Measurements from ENCODE around the gene PFKP. TPM values are rescaled to one million over a fixed set of nuclear protein-coding genes. Genes with fewer than 3 reads are reported as not detected.

The PFKP gene
- total and polyA plus RNA-seq, 5 donors from 2014 or later: 43.1 to 103 (median 52.3) TPM

DNA sequence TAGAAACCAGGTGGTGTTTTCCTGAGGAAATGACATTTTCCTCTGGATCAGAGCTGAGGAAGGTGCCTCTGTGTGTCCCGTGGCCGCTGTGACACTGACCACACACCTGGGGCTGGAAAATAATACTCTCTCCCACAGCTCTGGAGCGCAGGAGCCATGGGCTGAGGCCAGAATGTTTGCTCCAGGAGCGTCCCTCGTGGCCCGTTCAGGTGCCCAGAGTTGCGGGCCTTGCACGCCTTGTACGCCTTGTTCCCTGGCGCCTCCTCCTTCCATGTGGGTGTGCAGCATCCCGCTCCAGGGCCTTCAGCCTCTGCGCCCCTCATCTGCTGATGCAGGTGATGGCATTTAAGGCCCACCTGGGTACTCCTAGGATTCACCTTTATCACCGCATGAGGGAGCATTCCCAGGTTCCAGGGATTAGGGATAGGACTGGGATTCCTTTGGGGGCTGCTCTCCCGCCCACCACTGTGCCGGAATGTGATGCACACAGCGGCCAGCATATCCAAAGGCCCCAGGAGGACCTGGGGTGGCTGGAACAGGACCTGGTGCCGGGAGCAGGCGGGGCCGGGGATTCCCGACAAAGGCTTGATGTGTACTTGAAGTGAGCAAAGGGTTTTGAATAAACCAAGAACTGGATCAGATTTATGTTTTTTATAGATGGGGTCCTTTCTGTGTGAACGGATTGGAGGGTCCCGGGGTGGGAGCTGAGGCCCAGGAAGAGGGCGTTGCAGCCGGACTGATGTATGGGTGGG, 61.2 kb downstream of the PFKP start:
- no peak overlapping the region for H3K4me3 Mint-ChIP-seq
- H3K9me3 Mint-ChIP-seq: peaks cover 0 to 2% (median 0%) of the 10 kb centered on the region in 7 donors
- no peak for ATAC-seq (ENCODE audit: low read depth in 2 of 2)
- H3K27ac Mint-ChIP-seq: no peak overlapping the region
- H3K36me3 ChIP-seq (ENCODE audit: control insufficient read depth, insufficient read depth, low read length): peaks cover 33% of the 10 kb centered on the region
- no peak for DNase-seq
- H3K27me3 Mint-ChIP-seq: no peaks in the 10 kb centered on the region
- no peaks in the 10 kb centered on the region for H3K27me3 ChIP-seq (ENCODE audit: control insufficient read depth, insufficient read depth, low read length)
- no peaks in the 10 kb centered on the region for H3K4me1 ChIP-seq (ENCODE audit: control insufficient read depth, insufficient read depth, low read length, poor library complexity, severe bottlenecking)
- no peaks in the 10 kb centered on the region for H3K4me1 Mint-ChIP-seq
- no peak overlapping the region for H3K4me3 ChIP-seq (ENCODE audit: low read depth, low read length)
- H3K27ac ChIP-seq (ENCODE audit: insufficient read depth, low read length, poor library complexity, severe bottlenecking): no peak overlapping the region
- H3K9me3 ChIP-seq (ENCODE audit: control insufficient read depth in 2 of 2, low read length in 2 of 2): no peaks in the 10 kb centered on the region
- H3K36me3 Mint-ChIP-seq: peaks cover 25% of the 10 kb centered on the region

DNA sequence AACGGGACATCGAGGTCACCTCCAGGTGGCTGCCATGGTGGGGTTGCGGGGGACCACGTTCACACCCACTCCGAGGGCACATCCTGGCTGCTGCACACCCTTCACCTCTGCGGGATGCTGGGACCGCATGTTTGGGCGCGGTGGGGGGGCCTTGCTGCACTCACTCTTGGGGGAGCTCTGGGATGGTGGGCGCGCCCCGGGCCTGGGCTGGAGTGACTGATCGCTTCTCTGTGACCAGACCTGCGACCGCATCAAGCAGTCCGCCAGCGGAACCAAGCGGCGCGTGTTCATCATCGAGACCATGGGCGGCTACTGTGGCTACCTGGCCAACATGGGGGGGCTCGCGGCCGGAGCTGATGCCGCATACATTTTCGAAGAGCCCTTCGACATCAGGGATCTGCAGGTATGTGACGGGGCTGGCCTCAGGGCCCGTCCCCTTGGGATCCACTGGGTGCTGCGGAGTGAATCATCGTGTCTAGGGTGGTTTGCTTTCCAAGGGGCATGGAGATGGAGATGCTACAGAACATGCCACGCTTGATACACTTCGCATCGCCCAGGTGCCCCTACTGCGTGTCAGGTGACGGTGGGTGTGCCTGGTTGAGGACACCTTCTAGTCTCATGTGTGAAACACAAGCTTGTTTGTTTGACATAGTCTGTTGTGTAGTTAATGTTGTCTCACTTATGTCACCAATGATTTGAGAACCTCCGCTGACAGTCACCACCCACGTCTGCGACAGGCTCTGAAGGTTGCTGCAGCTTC, 62.4 kb downstream of the PFKP start:
- H3K9me3 ChIP-seq (ENCODE audit: control insufficient read depth in 2 of 2, low read length in 2 of 2): no peaks in the 10 kb centered on the region
- H3K27me3 Mint-ChIP-seq: no peaks in the 10 kb centered on the region
- no peak overlapping the region for H3K4me3 Mint-ChIP-seq
- no peak overlapping the region for H3K27ac Mint-ChIP-seq
- no peaks in the 10 kb centered on the region for H3K4me1 Mint-ChIP-seq
- no peaks in the 10 kb centered on the region for H3K4me1 ChIP-seq (ENCODE audit: control insufficient read depth, insufficient read depth, low read length, poor library complexity, severe bottlenecking)
- H3K4me3 ChIP-seq (ENCODE audit: low read depth, low read length): no peak overlapping the region
- peaks cover 40% of the 10 kb centered on the region for H3K36me3 ChIP-seq (ENCODE audit: control insufficient read depth, insufficient read depth, low read length)
- H3K27me3 ChIP-seq (ENCODE audit: control insufficient read depth, insufficient read depth, low read length): no peaks in the 10 kb centered on the region
- H3K9me3 Mint-ChIP-seq: peaks cover 0 to 2% (median 0%) of the 10 kb centered on the region in 7 donors
- no peak for DNase-seq
- ATAC-seq (ENCODE audit: low read depth in 2 of 2): no peak
- peaks cover 34% of the 10 kb centered on the region for H3K36me3 Mint-ChIP-seq
- no peak overlapping the region for H3K27ac ChIP-seq (ENCODE audit: insufficient read depth, low read length, poor library complexity, severe bottlenecking)

GRCh38 chr10:3131098-3131497, 63.8 kb downstream of the PFKP start:
- Mint-ChIP-seq H3K4me1 (no peaks in the 10 kb centered on the region), H3K4me3 (no peak overlapping the region), H3K36me3 (peaks cover 39% of the 10 kb centered on the region), H3K9me3 (peaks cover 0 to 2% (median 0%) of the 10 kb centered on the region in 7 donors), H3K27me3 (no peaks in the 10 kb centered on the region), H3K27ac (no peak overlapping the region)
- DNase-seq (no peak), ATAC-seq (ENCODE audit: low read depth in 2 of 2) (no peak)
- no peaks in the 10 kb centered on the region for H3K9me3 ChIP-seq (ENCODE audit: control insufficient read depth in 2 of 2, low read length in 2 of 2)
- H3K36me3 ChIP-seq (ENCODE audit: control insufficient read depth, insufficient read depth, low read length): peaks cover 48% of the 10 kb centered on the region
- no peaks in the 10 kb centered on the region for H3K27me3 ChIP-seq (ENCODE audit: control insufficient read depth, insufficient read depth, low read length)
- H3K4me1 ChIP-seq (ENCODE audit: control insufficient read depth, insufficient read depth, low read length, poor library complexity, severe bottlenecking): no peaks in the 10 kb centered on the region
- H3K27ac ChIP-seq (ENCODE audit: insufficient read depth, low read length, poor library complexity, severe bottlenecking): no peak overlapping the region
- no peak overlapping the region for H3K4me3 ChIP-seq (ENCODE audit: low read depth, low read length)

DNA sequence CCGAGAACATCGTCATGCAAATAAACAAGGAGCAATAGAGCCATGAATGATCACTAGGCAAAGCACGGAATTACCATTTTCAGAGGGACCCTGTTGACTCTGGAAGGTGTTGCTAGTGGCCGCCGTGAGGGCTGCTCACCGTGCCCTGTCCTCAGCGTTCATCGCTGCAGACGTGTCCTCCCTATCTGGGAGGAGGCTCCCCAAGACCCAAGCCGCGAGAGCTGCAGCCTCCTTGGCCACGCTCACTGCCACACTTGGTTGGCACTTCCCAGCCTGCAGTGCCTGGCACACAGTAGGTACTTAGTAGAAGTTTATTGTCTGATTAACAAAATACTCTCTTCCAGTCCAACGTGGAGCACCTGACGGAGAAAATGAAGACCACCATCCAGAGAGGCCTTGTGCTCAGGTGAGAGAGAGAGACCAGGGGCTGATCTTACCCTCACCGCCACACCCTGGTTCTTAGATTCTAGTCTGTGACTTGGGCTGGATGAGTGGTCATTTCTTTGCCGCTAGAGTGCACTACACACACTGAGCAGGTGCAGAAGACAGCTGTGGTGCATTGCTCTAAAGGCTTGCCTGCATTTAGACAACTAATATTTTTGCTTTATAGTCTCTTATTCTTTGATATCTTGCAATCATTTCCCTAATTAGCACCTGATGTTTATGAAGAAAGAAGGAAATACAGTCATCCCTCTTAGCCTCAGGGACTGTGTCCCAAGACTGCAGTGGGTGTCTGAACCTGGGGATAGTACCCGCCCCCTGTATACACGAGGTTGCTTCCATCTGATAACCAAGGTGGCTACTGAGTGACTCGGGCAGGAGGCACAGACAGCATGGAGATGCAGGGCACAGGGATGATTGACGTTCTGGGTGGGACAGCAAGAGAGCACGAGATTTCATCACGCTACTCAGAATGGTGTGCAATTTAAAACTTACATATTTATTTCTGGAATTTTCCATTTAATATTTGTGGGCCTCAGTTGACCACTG, 65.0 kb downstream of the PFKP start:
- no peaks in the 10 kb centered on the region for H3K27me3 Mint-ChIP-seq
- ATAC-seq (ENCODE audit: low read depth in 2 of 2) (no peak), DNase-seq (no peak)
- no peak overlapping the region for H3K4me3 Mint-ChIP-seq
- no peak overlapping the region for H3K4me3 ChIP-seq (ENCODE audit: low read depth, low read length)
- H3K36me3 ChIP-seq (ENCODE audit: control insufficient read depth, insufficient read depth, low read length): peaks cover 60% of the 10 kb centered on the region
- H3K27ac ChIP-seq (ENCODE audit: insufficient read depth, low read length, poor library complexity, severe bottlenecking): no peak overlapping the region
- H3K36me3 Mint-ChIP-seq: peaks cover 48% of the 10 kb centered on the region
- no peaks in the 10 kb centered on the region for H3K4me1 Mint-ChIP-seq
- no peaks in the 10 kb centered on the region for H3K27me3 ChIP-seq (ENCODE audit: control insufficient read depth, insufficient read depth, low read length)
- no peaks in the 10 kb centered on the region for H3K9me3 ChIP-seq (ENCODE audit: control insufficient read depth in 2 of 2, low read length in 2 of 2)
- peak overlapping the region in 2 of 3 donors; percentile 15 to 71 for H3K27ac Mint-ChIP-seq
- peaks cover 0 to 2% (median 0%) of the 10 kb centered on the region in 7 donors for H3K9me3 Mint-ChIP-seq
- no peaks in the 10 kb centered on the region for H3K4me1 ChIP-seq (ENCODE audit: control insufficient read depth, insufficient read depth, low read length, poor library complexity, severe bottlenecking)

- no peaks in the 10 kb centered on the region for H3K9me3 ChIP-seq (ENCODE audit: control insufficient read depth in 2 of 2, low read length in 2 of 2)
- ATAC-seq (ENCODE audit: low read depth in 2 of 2): no peak
- Mint-ChIP-seq H3K4me3 (no peak overlapping the region), H3K36me3 (peaks cover 57% of the 10 kb centered on the region), H3K4me1 (no peaks in the 10 kb centered on the region), H3K9me3 (peaks cover 0 to 2% (median 0%) of the 10 kb centered on the region in 7 donors), H3K27ac (no peak overlapping the region), H3K27me3 (no peaks in the 10 kb centered on the region)
- no peak overlapping the region for H3K4me3 ChIP-seq (ENCODE audit: low read depth, low read length)
- no peak for DNase-seq
- H3K27ac ChIP-seq (ENCODE audit: insufficient read depth, low read length, poor library complexity, severe bottlenecking): no peak overlapping the region
- H3K4me1 ChIP-seq (ENCODE audit: control insufficient read depth, insufficient read depth, low read length, poor library complexity, severe bottlenecking): no peaks in the 10 kb centered on the region
- H3K27me3 ChIP-seq (ENCODE audit: control insufficient read depth, insufficient read depth, low read length): no peaks in the 10 kb centered on the region
- H3K36me3 ChIP-seq (ENCODE audit: control insufficient read depth, insufficient read depth, low read length): peaks cover 76% of the 10 kb centered on the region
Measured at GRCh38 chr10:3133948-3134347, 66.6 kb downstream of the PFKP start.

- no peak overlapping the region for H3K4me3 ChIP-seq (ENCODE audit: low read depth, low read length)
- H3K27ac ChIP-seq (ENCODE audit: insufficient read depth, low read length, poor library complexity, severe bottlenecking): no peak overlapping the region
- peaks cover 86% of the 10 kb centered on the region for H3K36me3 ChIP-seq (ENCODE audit: control insufficient read depth, insufficient read depth, low read length)
- H3K9me3 Mint-ChIP-seq: no peaks in the 10 kb centered on the region
- no peak for ATAC-seq (ENCODE audit: low read depth in 2 of 2)
- H3K36me3 Mint-ChIP-seq: peaks cover 65% of the 10 kb centered on the region
- H3K27me3 ChIP-seq (ENCODE audit: control insufficient read depth, insufficient read depth, low read length): no peaks in the 10 kb centered on the region
- H3K27me3 Mint-ChIP-seq: no peaks in the 10 kb centered on the region
- H3K9me3 ChIP-seq (ENCODE audit: control insufficient read depth in 2 of 2, low read length in 2 of 2): no peaks in the 10 kb centered on the region
- no peak for DNase-seq
- no peak overlapping the region for H3K4me3 Mint-ChIP-seq
- H3K4me1 ChIP-seq (ENCODE audit: control insufficient read depth, insufficient read depth, low read length, poor library complexity, severe bottlenecking): no peaks in the 10 kb centered on the region
- H3K27ac Mint-ChIP-seq: no peak overlapping the region
- H3K4me1 Mint-ChIP-seq: no peaks in the 10 kb centered on the region
Measured at GRCh38 chr10:3135006-3135405, 67.7 kb downstream of the PFKP start.

- H3K27ac Mint-ChIP-seq: no peak overlapping the region
- no peak overlapping the region for H3K4me3 Mint-ChIP-seq
- H3K4me1 Mint-ChIP-seq: no peaks in the 10 kb centered on the region
- no peaks in the 10 kb centered on the region for H3K27me3 Mint-ChIP-seq
- peaks cover 93% of the 10 kb centered on the region for H3K36me3 ChIP-seq (ENCODE audit: control insufficient read depth, insufficient read depth, low read length)
- DNase-seq (no peak), ATAC-seq (ENCODE audit: low read depth in 2 of 2) (no peak)
- H3K4me1 ChIP-seq (ENCODE audit: control insufficient read depth, insufficient read depth, low read length, poor library complexity, severe bottlenecking): no peaks in the 10 kb centered on the region
- H3K9me3 ChIP-seq (ENCODE audit: control insufficient read depth in 2 of 2, low read length in 2 of 2): no peaks in the 10 kb centered on the region
- H3K4me3 ChIP-seq (ENCODE audit: low read depth, low read length): no peak overlapping the region
- H3K27me3 ChIP-seq (ENCODE audit: control insufficient read depth, insufficient read depth, low read length): no peaks in the 10 kb centered on the region
- H3K36me3 Mint-ChIP-seq: peaks cover 68% of the 10 kb centered on the region
- no peak overlapping the region for H3K27ac ChIP-seq (ENCODE audit: insufficient read depth, low read length, poor library complexity, severe bottlenecking)
- H3K9me3 Mint-ChIP-seq: no peaks in the 10 kb centered on the region
Measured at GRCh38 chr10:3136336-3136735, 69.0 kb downstream of the PFKP start.

Measured in CD4-positive, CD25-positive, alpha-beta regulatory T cell (primary cell).